ENCODE data around the gene CRTAP.
"Not testable (repeated sequence)": the region's sequence is repeated elsewhere in the genome, so short reads cannot be mapped to it uniquely, and the experiment has no call there.

DNA sequence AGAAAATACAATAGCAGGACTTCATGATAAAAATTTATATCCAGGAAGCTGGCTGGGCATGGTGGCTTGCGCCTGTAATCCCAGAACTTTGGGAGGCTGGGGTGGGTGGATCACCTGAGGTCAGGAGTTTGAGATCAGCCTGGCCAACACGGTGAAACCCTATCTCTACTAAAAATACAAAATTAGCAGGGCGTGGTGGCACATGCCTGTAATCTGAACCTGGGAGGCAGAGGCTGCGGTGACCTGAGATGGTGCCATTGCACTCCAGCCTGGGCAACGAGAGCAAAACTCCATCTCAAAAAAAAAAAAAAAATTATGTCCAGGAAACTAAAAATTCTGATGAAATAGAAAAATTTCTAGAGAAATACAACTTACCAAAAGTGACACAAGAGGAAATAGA lies 48.8 kb downstream of the CRTAP start:
- not testable (repeated sequence) for TF ChIP-seq CTCF (IDR thresholded peaks at IDR 0.05; ENCODE audit: insufficient read depth, low read length); POLR2AphosphoS5 (IDR thresholded peaks at IDR 0.05; ENCODE audit: low read depth); GABPA (IDR thresholded peaks at IDR 0.05; ENCODE audit: low read depth)
